Measurements from ENCODE around the gene DYNLL1. TPM values are rescaled to one million over a fixed set of nuclear protein-coding genes. Genes with fewer than 3 reads are reported as not detected.

Gene DYNLL1
- polyA plus RNA-seq, 1 experiment: 720 TPM

- no peak for DNase-seq (ENCODE audit: low read depth, low spot score)
- H3K9me3 ChIP-seq (ENCODE audit: control insufficient read depth, insufficient read depth, low read length): no peaks in the 10 kb centered on the region; the same call in 1 of the 2 replicates
- no peak for TF ChIP-seq CTCF (IDR thresholded peaks at IDR 0.05; ENCODE audit: low read depth, low read length)
- CTCF ChIA-PET: no interaction called here
- no peak overlapping the region for H3K4me3 ChIP-seq (ENCODE audit: low read depth, low read length)
- no peak overlapping the region for H3K27ac ChIP-seq (ENCODE audit: low read depth, low read length)
- H3K27me3 ChIP-seq (ENCODE audit: control insufficient read depth, insufficient read depth, low read length): no peaks in the 10 kb centered on the region
- POLR2A ChIA-PET: interaction anchor here (0.5 kb wide), 1 partner anchor 25 kb away, joined by 4 read pairs; no protein-coding TSS in a partner anchor
Measured at GRCh38 chr12:120472521-120472920, 23.4 kb upstream of the DYNLL1 start.

GRCh38 chr12:120473807-120474615 lies 21.9 kb upstream of the DYNLL1 start:
- ChIA-PET CTCF (interaction anchor here (1.1 kb wide), 1 partner anchor 7 kb away, joined by 3 read pairs; no protein-coding TSS in a partner anchor), POLR2A (interaction anchor here (1.1 kb wide), 1 partner anchor 65 kb away, joined by 3 read pairs; no protein-coding TSS in a partner anchor)
- H3K27me3 ChIP-seq (ENCODE audit: control insufficient read depth, insufficient read depth, low read length): no peaks in the 10 kb centered on the region
- TF ChIP-seq CTCF (IDR thresholded peaks at IDR 0.05; ENCODE audit: low read depth, low read length): no peak
- no peak overlapping the region for H3K4me3 ChIP-seq (ENCODE audit: low read depth, low read length)
- DNase-seq (ENCODE audit: low read depth, low spot score): no peak
- no peaks in the 10 kb centered on the region; the same call in 1 of the 2 replicates for H3K9me3 ChIP-seq (ENCODE audit: control insufficient read depth, insufficient read depth, low read length)
- H3K27ac ChIP-seq (ENCODE audit: low read depth, low read length): no peak overlapping the region

GRCh38 chr12:120474616-120474960 lies 21.3 kb upstream of the DYNLL1 start:
- ChIA-PET CTCF (interaction anchor here (1.1 to 1.3 kb wide), 2 partner anchors 8 to 11 kb away, joined by 3 read pairs; no protein-coding TSS in a partner anchor), POLR2A (interaction anchor here (1.1 kb wide), 1 partner anchor 65 kb away, joined by 3 read pairs; no protein-coding TSS in a partner anchor)
- Histone ChIP-seq H3K27me3 (ENCODE audit: control insufficient read depth, insufficient read depth, low read length) (no peaks in the 10 kb centered on the region), H3K4me3 (ENCODE audit: low read depth, low read length) (no peak overlapping the region), H3K27ac (ENCODE audit: low read depth, low read length) (no peak overlapping the region), H3K9me3 (ENCODE audit: control insufficient read depth, insufficient read depth, low read length) (no peaks in the 10 kb centered on the region)
- DNase-seq (ENCODE audit: low read depth, low spot score): no peak
- TF ChIP-seq CTCF (IDR thresholded peaks at IDR 0.05; ENCODE audit: low read depth, low read length): no peak

- Histone ChIP-seq H3K27me3 (ENCODE audit: control insufficient read depth, insufficient read depth, low read length) (no peaks in the 10 kb centered on the region), H3K9me3 (ENCODE audit: control insufficient read depth, insufficient read depth, low read length) (no peaks in the 10 kb centered on the region), H3K4me3 (ENCODE audit: low read depth, low read length) (no peak overlapping the region), H3K27ac (ENCODE audit: low read depth, low read length) (no peak overlapping the region)
- ChIA-PET POLR2A (no interaction called here), CTCF (interaction anchor here (1.3 kb wide), 1 partner anchor 12 kb away, joined by 3 read pairs; no protein-coding TSS in a partner anchor)
- no peak for TF ChIP-seq CTCF (IDR thresholded peaks at IDR 0.05; ENCODE audit: low read depth, low read length)
- no peak for DNase-seq (ENCODE audit: low read depth, low spot score)
Measured at GRCh38 chr12:120475643-120476042, 20.3 kb upstream of the DYNLL1 start.

- ChIA-PET POLR2A (no interaction called here), CTCF (interaction anchor here (1.0 to 2.4 kb wide), 2 partner anchors 9 to 39 kb away, joined by 3 to 11 read pairs; no protein-coding TSS in a partner anchor)
- no peak overlapping the region for H3K4me3 ChIP-seq (ENCODE audit: low read depth, low read length)
- H3K27me3 ChIP-seq (ENCODE audit: control insufficient read depth, insufficient read depth, low read length): no peaks in the 10 kb centered on the region
- H3K27ac ChIP-seq (ENCODE audit: low read depth, low read length): no peak overlapping the region
- TF ChIP-seq CTCF (IDR thresholded peaks at IDR 0.05; ENCODE audit: low read depth, low read length): no peak
- DNase-seq (ENCODE audit: low read depth, low spot score): no peak
- no peaks in the 10 kb centered on the region for H3K9me3 ChIP-seq (ENCODE audit: control insufficient read depth, insufficient read depth, low read length)
Measured at GRCh38 chr12:120479458-120479857, 16.5 kb upstream of the DYNLL1 start.
